Measurements from ENCODE around the gene UTP15.

The UTP15 gene

DNA sequence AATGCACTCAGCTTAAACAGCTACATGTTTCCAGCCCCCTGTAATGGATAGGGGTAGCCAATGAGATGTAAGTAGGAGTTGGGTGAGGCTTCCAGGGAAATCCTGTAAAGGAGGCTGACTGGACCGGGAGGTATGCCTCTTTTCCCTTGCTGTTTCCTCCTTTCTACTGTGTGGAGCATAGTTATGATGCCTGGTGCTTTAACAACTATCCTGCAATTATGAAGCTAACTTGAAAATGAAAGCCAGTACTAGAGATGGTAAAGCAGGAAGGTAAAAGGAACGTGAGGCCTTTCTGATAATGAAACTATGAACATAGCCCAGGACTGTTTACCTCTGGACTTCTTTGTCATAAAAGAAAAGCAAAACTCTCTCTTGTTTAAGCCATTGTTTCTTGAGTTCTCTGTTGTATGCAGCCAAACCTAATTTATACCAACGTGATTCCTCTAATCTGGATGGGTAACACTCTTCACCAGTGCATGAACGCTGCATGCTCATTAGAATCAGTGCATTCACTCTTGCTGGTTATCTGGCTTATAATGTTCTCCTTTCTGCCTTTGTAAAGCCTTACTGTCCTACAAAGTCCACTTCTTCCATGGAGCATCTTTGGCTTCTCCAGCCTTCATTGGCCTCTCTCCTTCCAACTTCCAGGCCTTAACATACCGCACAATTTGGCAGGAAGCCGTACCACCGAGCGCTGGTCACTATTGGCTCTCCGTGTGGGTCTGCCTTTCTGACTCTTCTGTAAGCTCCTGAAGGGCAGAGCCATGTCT lies 52.2 kb downstream of the UTP15 start:
- peak; percentile 48 for DNase-seq (ENCODE audit: low read depth)
- TF ChIP-seq, protein P1, sequence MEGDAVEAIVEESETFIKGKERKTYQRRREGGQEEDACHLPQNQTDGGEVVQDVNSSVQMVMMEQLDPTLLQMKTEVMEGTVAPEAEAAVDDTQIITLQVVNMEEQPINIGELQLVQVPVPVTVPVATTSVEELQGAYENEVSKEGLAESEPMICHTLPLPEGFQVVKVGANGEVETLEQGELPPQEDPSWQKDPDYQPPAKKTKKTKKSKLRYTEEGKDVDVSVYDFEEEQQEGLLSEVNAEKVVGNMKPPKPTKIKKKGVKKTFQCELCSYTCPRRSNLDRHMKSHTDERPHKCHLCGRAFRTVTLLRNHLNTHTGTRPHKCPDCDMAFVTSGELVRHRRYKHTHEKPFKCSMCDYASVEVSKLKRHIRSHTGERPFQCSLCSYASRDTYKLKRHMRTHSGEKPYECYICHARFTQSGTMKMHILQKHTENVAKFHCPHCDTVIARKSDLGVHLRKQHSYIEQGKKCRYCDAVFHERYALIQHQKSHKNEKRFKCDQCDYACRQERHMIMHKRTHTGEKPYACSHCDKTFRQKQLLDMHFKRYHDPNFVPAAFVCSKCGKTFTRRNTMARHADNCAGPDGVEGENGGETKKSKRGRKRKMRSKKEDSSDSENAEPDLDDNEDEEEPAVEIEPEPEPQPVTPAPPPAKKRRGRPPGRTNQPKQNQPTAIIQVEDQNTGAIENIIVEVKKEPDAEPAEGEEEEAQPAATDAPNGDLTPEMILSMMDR (IDR thresholded peaks at IDR 0.05; ENCODE audit: insufficient read depth, low read depth, low read length, missing control alignments), result no peak

DNA sequence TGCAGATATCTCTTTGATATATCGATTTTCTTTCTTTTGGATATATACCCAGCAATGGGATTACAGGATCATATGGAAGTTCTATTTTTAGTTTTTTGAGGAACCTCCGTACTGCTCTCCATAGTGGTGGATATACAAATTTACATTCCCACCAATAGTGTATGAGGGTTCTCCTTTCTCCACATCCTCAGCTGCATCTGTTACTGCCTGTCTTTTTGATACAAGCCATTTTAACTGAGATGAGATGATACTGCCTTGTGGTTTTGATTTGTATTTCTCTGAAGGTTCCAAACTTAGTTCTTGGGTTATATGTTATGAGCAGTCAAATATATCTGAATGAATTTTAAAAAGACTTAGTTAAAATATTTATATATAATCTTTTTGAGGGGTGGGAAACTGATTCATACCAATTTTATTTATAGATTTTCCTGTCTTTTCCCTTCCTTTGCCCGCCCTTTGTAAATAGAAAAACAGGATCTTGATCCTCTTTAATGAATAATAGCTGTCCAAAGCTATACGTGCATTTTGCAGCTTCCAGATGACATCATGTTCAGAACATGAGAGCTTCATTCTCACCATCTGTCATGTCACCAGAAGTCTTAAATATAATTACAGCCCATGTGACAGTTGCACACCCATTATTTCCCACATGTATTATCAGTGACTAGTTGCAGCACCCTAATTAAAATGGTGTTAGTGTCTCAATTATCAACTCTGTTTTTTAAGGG lies 54.2 kb downstream of the UTP15 start:
- no peak overlapping the region for H3K4me3 ChIP-seq (ENCODE audit: low read length)
- TF ChIP-seq, protein P1 (IDR thresholded peaks at IDR 0.05; ENCODE audit: insufficient read depth, low read depth, low read length, missing control alignments), result no peak
- DNase-seq (ENCODE audit: low read depth), result peak; percentile 36

More for the DNA sequence above, 52.2 kb downstream of the UTP15 start:
- no peak overlapping the region for H3K4me3 ChIP-seq (ENCODE audit: low read length)

DNA sequence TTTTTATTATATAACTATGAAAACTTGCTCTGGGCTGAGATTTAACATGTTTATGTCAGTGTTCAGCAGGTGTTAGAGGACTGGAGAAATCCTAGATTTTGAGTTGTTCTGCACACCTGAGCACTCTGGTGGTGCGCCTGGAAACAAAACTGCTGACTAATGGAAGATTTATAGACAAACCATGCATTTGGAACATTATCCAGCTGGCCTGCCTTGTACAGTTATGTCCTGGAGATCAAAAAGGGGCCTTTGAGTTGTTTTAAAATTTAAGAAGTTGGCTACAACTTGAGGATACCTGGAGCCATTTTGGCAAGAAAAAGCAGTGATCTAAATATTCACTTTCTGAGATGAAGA lies 54.8 kb downstream of the UTP15 start:
- TF ChIP-seq, protein P1 (IDR thresholded peaks at IDR 0.05; ENCODE audit: insufficient read depth, low read depth, low read length, missing control alignments), result no peak
- H3K4me3 ChIP-seq (ENCODE audit: low read length), result no peak overlapping the region
- no peak for DNase-seq (ENCODE audit: low read depth)

DNA sequence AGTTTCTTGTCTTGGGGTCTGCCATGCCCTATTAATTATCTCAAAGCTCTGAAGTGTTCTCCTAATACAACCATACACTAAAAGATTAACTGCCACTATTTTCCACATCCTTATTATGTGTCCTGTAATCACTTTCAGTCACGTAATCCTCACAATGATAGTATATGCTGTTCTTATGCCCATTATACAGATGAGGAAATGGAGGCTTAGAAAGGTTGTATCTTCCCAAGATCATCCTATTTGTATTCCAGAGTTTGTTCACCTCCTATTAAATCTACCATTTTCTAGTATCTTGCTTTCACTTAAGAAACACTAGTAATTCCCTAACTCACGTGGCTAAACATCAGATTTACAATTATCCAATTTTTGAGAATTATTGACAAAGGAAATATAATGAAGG lies 57.5 kb downstream of the UTP15 start:
- TF ChIP-seq, protein P1 (IDR thresholded peaks at IDR 0.05; ENCODE audit: insufficient read depth, low read depth, low read length, missing control alignments), result no peak
- DNase-seq (ENCODE audit: low read depth), result no peak

DNA sequence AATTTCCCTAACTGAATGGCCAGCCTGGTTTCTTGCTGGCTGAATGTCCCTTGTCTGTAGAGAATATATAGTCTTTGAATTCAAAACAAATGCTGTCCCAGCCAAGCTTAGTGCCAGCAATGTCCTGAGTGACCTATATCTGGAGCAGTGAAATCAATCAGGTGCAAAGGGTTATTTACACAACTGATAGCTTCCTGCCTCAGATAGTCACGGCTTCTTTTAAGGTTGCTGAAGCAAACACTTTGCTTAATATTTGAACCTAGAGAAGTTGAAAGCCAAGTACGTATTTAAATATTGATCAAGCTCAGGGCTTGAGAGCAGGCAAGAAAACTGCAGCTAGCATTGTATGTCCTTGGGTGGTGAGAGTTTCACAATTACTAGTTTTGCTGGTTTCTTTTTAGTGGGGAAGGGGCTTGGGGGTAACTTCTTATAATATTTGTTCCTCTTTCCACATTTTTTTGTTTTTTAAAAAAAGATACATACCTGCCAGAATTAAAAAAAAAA lies 58.4 kb downstream of the UTP15 start:
- TF ChIP-seq, protein P1 (IDR thresholded peaks at IDR 0.05; ENCODE audit: insufficient read depth, low read depth, low read length, missing control alignments), result no peak
- H3K4me3 ChIP-seq (ENCODE audit: low read length), result no peak overlapping the region

More for the DNA sequence above, 57.5 kb downstream of the UTP15 start:
- no peak overlapping the region for H3K4me3 ChIP-seq (ENCODE audit: low read length)

DNA sequence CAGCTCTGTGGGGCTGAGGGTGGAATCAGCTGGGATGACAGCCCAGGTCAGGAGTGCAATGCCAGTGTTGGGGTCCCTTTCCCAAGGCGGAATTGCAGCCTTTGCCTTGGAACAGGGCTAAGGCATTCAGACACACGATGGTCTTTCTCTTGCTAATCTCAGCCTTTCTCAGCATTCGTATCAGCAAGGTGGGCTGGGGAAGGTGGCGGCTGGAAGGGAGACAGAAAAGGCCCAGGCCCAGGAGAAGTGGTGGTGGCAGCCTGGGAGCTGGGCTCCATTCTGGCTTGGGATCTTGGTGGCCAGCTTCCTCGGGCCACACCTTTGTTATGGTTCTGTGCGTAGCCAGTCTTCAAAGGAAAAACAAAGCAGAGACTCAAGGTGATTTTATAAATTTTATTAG lies 59.3 kb downstream of the UTP15 start:
- TF ChIP-seq, protein P1 (IDR thresholded peaks at IDR 0.05; ENCODE audit: insufficient read depth, low read depth, low read length, missing control alignments), result no peak
- no peak overlapping the region for H3K4me3 ChIP-seq (ENCODE audit: low read length)
- DNase-seq (ENCODE audit: low read depth), result no peak

More for the DNA sequence above, 58.4 kb downstream of the UTP15 start:
- no peak for DNase-seq (ENCODE audit: low read depth)

All from epithelial cell of esophagus (primary cell).